ENCODE data around the gene AGBL5. TPM values are rescaled to one million over a fixed set of nuclear protein-coding genes. Genes with fewer than 3 reads are reported as not detected.

AGBL5 gene
- total and polyA plus RNA-seq, 9 of the 15 experiments (the other 6 are each of a cell fraction or from before 2014, with no cell fraction given), result 3.3 to 52.7 (median 26.2) TPM

DNA sequence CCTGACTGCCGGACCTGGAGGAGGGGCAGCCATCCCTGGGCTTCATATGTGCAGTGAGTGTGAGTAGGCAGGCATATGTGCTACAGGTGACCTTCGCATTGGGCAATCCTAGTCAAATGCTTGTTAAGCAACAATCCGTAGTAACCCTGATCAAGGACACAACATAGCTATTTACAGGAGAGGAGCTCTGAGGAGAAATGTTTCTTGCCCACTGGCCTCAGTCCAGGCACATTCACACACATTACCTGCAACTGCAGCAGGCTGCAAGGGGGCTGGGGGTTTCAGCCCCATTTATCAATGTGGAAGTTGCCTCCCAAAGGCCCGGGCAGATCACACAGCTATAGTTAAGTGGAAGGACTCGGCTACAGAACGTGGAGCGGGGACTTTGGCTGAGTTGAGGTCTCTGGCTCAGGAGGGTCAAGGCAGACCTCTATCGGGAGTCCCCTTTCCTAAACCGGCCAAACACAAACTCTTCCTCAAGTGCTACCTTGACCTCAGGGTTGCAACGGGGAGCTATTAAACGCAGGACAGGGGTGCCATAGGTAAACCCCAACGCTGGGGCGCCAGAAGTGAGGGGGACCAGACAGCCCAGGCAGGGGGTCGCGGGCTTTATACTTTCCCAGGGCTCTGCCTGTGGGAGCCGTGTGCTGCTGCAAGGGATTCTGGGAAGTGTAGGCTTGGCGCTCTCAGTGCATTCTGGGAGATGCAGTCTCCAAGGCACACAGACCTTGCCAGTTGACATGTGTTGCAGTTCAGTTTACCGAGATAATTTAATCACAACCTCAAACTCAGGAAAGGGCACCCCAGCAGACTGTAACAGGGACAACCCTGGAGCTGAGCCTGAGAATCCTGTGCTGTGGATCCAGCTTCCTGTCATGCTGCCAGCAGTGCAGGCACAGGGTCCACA lies 44.5 kb downstream of the AGBL5 start (continued):
- TF ChIP-seq, protein P1, sequence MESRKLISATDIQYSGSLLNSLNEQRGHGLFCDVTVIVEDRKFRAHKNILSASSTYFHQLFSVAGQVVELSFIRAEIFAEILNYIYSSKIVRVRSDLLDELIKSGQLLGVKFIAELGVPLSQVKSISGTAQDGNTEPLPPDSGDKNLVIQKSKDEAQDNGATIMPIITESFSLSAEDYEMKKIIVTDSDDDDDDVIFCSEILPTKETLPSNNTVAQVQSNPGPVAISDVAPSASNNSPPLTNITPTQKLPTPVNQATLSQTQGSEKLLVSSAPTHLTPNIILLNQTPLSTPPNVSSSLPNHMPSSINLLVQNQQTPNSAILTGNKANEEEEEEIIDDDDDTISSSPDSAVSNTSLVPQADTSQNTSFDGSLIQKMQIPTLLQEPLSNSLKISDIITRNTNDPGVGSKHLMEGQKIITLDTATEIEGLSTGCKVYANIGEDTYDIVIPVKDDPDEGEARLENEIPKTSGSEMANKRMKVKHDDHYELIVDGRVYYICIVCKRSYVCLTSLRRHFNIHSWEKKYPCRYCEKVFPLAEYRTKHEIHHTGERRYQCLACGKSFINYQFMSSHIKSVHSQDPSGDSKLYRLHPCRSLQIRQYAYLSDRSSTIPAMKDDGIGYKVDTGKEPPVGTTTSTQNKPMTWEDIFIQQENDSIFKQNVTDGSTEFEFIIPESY (CRISPR knock-in tag; IDR thresholded peaks at IDR 0.05), result no peak
- TF ChIP-seq FOXA3 (CRISPR knock-in tag; conservative IDR thresholded peaks at IDR 0.05 in 1 of 2, IDR thresholded peaks at IDR 0.05 in 1 of 2) (no peak), HSF4 (CRISPR knock-in tag; IDR thresholded peaks at IDR 0.05; ENCODE audit: borderline replicate concordance) (no peak), E2F3 (CRISPR knock-in tag; IDR thresholded peaks at IDR 0.05) (no peak), SIN3A (IDR thresholded peaks at IDR 0.05; ENCODE audit: borderline replicate concordance in 2 of 2, control insufficient read depth in 1 of 2, low read depth in 2 of 2, low read length in 2 of 2) (no peak)
- TF ChIP-seq, protein P2, sequence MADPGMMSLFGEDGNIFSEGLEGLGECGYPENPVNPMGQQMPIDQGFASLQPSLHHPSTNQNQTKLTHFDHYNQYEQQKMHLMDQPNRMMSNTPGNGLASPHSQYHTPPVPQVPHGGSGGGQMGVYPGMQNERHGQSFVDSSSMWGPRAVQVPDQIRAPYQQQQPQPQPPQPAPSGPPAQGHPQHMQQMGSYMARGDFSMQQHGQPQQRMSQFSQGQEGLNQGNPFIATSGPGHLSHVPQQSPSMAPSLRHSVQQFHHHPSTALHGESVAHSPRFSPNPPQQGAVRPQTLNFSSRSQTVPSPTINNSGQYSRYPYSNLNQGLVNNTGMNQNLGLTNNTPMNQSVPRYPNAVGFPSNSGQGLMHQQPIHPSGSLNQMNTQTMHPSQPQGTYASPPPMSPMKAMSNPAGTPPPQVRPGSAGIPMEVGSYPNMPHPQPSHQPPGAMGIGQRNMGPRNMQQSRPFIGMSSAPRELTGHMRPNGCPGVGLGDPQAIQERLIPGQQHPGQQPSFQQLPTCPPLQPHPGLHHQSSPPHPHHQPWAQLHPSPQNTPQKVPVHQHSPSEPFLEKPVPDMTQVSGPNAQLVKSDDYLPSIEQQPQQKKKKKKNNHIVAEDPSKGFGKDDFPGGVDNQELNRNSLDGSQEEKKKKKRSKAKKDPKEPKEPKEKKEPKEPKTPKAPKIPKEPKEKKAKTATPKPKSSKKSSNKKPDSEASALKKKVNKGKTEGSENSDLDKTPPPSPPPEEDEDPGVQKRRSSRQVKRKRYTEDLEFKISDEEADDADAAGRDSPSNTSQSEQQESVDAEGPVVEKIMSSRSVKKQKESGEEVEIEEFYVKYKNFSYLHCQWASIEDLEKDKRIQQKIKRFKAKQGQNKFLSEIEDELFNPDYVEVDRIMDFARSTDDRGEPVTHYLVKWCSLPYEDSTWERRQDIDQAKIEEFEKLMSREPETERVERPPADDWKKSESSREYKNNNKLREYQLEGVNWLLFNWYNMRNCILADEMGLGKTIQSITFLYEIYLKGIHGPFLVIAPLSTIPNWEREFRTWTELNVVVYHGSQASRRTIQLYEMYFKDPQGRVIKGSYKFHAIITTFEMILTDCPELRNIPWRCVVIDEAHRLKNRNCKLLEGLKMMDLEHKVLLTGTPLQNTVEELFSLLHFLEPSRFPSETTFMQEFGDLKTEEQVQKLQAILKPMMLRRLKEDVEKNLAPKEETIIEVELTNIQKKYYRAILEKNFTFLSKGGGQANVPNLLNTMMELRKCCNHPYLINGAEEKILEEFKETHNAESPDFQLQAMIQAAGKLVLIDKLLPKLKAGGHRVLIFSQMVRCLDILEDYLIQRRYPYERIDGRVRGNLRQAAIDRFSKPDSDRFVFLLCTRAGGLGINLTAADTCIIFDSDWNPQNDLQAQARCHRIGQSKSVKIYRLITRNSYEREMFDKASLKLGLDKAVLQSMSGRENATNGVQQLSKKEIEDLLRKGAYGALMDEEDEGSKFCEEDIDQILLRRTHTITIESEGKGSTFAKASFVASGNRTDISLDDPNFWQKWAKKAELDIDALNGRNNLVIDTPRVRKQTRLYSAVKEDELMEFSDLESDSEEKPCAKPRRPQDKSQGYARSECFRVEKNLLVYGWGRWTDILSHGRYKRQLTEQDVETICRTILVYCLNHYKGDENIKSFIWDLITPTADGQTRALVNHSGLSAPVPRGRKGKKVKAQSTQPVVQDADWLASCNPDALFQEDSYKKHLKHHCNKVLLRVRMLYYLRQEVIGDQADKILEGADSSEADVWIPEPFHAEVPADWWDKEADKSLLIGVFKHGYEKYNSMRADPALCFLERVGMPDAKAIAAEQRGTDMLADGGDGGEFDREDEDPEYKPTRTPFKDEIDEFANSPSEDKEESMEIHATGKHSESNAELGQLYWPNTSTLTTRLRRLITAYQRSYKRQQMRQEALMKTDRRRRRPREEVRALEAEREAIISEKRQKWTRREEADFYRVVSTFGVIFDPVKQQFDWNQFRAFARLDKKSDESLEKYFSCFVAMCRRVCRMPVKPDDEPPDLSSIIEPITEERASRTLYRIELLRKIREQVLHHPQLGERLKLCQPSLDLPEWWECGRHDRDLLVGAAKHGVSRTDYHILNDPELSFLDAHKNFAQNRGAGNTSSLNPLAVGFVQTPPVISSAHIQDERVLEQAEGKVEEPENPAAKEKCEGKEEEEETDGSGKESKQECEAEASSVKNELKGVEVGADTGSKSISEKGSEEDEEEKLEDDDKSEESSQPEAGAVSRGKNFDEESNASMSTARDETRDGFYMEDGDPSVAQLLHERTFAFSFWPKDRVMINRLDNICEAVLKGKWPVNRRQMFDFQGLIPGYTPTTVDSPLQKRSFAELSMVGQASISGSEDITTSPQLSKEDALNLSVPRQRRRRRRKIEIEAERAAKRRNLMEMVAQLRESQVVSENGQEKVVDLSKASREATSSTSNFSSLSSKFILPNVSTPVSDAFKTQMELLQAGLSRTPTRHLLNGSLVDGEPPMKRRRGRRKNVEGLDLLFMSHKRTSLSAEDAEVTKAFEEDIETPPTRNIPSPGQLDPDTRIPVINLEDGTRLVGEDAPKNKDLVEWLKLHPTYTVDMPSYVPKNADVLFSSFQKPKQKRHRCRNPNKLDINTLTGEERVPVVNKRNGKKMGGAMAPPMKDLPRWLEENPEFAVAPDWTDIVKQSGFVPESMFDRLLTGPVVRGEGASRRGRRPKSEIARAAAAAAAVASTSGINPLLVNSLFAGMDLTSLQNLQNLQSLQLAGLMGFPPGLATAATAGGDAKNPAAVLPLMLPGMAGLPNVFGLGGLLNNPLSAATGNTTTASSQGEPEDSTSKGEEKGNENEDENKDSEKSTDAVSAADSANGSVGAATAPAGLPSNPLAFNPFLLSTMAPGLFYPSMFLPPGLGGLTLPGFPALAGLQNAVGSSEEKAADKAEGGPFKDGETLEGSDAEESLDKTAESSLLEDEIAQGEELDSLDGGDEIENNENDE (IDR thresholded peaks at IDR 0.05; ENCODE audit: low read depth, low read length), result no peak
- TF ChIP-seq, protein P3, sequence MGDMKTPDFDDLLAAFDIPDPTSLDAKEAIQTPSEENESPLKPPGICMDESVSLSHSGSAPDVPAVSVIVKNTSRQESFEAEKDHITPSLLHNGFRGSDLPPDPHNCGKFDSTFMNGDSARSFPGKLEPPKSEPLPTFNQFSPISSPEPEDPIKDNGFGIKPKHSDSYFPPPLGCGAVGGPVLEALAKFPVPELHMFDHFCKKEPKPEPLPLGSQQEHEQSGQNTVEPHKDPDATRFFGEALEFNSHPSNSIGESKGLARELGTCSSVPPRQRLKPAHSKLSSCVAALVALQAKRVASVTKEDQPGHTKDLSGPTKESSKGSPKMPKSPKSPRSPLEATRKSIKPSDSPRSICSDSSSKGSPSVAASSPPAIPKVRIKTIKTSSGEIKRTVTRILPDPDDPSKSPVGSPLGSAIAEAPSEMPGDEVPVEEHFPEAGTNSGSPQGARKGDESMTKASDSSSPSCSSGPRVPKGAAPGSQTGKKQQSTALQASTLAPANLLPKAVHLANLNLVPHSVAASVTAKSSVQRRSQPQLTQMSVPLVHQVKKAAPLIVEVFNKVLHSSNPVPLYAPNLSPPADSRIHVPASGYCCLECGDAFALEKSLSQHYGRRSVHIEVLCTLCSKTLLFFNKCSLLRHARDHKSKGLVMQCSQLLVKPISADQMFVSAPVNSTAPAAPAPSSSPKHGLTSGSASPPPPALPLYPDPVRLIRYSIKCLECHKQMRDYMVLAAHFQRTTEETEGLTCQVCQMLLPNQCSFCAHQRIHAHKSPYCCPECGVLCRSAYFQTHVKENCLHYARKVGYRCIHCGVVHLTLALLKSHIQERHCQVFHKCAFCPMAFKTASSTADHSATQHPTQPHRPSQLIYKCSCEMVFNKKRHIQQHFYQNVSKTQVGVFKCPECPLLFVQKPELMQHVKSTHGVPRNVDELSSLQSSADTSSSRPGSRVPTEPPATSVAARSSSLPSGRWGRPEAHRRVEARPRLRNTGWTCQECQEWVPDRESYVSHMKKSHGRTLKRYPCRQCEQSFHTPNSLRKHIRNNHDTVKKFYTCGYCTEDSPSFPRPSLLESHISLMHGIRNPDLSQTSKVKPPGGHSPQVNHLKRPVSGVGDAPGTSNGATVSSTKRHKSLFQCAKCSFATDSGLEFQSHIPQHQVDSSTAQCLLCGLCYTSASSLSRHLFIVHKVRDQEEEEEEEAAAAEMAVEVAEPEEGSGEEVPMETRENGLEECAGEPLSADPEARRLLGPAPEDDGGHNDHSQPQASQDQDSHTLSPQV (IDR thresholded peaks at IDR 0.05), result peak; percentile 86
